Stimulated activated CD4-positive, alpha-beta T cell treated with anti-CD3 and anti-CD28 coated beads, Interleukin-4, amount 100 ng/mL, for 48 hours (primary cell): ENCODE measurements around the gene RFX3.

ENCODE experiments used
- DNase-seq, 2 donors: peaks; one replicate each; pipeline ENCODE4 v3.0.0-alpha.2; 2020; ENCODE audit warnings: low read depth in 2 of 2

RFX3 gene

GRCh38 chr9:3285365-3286161 lies 240.2 kb downstream of the RFX3 start:
- DNase-seq: no peak

- no peak for DNase-seq
These were observed 243.4 kb downstream of the RFX3 start for GRCh38 chr9:3282365-3282764.

DNA sequence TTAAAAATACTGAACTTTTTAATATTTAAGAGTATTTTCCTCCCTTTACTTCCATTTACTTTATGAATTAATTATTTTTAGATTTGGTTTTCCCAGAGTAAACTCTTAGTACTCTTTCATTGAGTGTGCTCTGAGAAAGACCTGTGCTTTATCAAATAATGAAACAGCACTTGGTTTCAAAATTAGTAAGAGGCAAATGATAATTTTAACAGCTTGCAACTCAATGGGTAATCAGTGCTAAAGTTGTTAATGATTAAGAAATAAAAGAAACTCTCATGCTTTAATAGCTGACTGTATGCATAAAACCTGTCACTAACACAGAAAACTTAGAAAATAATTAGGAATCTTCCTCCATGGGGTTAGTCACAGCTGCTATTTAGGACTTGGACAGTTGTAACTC lies 244.4 kb downstream of the RFX3 start:
- DNase-seq: no peak

GRCh38 chr9:3277200-3277599 lies 248.6 kb downstream of the RFX3 start:
- DNase-seq: no peak

GRCh38 chr9:3271581-3271980 lies 254.2 kb downstream of the RFX3 start:
- DNase-seq: no peak

DNA sequence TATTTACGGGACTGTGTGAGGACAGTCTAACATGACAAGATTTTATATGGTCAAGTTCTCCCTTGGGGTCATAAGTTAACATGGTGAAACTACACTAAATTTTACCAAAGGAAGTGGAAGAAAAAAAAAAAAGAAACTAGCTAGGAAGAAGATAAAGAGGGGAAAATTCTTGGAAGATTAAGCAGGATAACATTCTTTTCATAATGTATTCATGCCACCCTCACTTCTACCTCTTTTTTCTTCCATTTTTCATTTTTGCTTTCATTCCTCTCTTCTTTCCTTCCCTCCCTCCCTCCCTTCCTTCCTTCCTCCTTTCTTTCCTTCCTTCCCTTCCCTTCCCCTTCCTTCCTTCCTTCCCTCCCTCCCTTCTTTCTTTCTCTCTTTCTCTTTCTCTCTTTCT lies 254.6 kb downstream of the RFX3 start:
- no peak for DNase-seq

- no peak for DNase-seq
These were observed 257.6 kb downstream of the RFX3 start for GRCh38 chr9:3268223-3268622.

- DNase-seq: no peak
These were observed 262.1 kb downstream of the RFX3 start for GRCh38 chr9:3263698-3264097.

- no peak for DNase-seq
These were observed 262.8 kb downstream of the RFX3 start for GRCh38 chr9:3262826-3263529.

DNA sequence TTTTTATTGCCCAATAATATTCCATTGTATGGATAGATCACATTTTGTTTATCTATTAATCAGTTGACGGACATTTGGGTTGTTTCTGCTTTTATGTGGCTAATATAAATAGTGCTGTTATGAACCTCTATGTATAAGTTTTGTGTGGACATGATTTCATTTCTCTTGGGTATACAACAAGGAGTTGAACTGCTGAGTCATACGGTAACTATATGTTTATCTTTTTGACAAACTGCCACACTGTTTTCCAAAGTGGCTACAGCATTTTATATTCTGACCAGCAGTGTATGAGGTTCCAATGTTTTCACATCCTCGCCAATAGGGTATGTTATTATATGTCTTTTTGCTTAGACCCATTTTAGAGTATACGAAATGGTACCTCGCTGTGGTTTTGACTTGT lies 264.3 kb downstream of the RFX3 start:
- no peak for DNase-seq

GRCh38 chr9:3256571-3257330 lies 269.1 kb downstream of the RFX3 start:
- DNase-seq: no peak

DNA sequence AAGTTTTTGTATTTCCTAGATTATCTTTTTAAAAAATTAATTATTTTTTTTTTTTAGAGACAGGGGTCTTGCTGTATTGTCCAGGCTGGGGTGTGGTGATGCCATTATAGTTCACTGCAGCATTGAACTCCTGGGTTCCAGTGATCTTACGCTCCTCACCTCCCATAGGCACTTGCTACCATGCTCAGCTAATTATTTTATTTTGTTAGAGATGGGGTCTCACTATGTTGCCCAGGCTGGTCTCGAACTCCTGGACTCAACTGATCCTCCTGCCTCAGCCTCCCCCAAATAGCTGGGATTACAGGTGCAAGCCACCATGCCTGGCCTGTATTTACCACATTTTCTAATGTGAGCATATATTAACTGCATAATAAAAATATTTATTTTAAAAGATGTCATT lies 274.5 kb downstream of the RFX3 start:
- DNase-seq: no peak

DNA sequence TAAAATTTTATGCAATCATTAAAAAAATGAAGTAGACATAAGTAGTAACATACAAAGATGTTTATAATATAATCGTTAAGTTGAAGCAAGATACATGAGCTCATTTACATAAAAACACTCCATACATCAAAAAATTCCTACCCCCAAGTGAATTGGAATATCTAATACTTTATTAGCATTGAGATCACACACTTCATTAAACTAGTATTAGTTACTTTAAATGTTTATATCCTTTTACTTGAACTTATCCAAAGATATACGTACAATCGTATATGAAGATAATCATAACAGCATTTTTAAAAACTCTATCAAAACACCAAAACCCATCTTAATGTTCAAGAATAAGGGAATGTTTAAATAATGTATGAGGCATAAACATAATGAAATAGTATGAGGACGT lies 275.1 kb downstream of the RFX3 start:
- no peak for DNase-seq

- no peak for DNase-seq
These were observed 278.6 kb downstream of the RFX3 start for GRCh38 chr9:3247211-3247610.

DNA sequence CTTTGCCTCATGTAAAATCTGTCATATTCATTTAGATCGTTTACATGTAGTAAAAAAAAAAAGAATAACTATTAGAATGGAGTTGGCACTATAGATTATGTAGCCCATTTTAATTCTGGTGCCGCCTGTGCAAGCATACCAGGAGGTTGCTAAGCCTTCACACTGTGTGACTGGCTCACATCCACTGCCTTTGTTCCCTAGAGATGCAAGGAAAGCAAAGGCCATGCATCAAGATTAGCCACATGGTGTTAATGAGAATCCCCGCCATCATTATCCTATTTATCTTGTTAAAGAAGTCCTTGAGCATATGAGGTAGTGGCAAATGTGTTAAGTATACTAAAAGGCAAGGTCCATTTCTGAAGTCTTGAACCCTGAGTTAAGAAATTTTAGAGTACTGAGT lies 279.6 kb downstream of the RFX3 start:
- DNase-seq: no peak

DNA sequence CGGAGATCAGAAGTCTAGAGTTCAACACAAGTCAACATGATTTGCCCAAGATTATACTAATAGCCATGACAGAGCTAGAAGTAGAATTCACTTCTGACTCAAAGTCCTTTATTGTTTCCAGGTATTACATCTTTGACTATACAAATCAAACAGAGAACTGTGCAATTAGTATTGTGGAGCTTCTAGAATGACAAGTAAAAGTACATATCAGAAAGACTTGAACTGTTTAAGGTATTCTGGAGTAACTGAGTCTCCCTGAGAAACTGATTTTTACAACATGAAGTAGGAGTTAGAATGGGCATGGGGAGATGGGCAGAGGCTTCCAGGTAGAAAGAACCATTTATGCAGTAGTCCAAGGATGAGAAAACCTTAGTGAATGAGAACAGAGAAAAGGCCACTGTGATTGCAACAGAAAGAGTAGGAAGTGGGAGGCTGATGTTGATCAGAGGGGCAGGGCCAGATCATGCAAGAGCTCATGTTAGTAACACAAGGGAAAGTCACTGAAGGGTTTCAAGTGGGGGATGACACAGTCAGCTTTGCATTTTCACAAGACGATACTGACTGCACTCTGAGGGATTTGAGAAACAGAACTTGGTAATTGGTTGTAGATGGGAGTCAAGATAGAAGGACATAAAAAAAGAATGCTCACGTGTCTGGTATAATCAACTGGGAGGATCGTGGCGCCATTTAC lies 280.7 kb downstream of the RFX3 start:
- DNase-seq: no peak

DNA sequence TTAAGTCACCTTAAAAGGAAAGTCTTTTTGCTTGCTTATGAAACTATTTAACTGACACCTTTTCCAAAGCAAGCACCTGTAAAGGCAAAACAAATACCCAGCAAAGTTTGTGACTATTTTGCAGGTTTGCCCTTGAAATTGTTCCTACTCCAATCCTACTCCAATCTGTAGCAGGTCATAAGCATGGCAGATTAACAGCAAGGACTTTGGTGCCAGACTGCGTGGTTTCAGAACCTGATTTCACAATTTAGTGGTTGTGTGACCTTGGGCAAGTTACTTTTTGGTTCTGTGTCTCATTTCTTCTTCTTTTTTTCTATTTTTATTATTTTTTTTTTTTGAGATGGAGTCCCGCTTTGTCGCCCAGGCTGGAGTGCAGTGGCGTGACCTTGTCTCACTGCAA lies 282.1 kb downstream of the RFX3 start:
- no peak for DNase-seq

DNA sequence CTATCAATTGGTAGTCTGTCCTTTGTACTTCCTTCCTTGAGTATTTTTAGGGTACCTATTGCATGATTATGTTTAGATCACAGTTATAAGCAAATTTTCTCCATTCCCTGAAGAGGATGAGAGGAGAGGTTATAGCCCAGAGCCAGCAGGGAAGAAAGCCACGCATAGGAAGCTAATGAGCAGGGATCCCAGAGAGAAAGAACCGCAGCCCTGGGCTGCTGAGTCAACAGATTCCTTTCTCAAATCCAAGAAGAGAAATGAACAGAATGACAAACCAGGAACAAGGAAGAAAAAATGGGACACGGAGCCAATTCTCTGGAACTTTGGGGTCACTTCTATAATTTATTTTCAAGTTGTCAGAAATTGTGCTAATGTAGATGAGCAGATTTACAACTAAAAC lies 284.5 kb downstream of the RFX3 start:
- DNase-seq: no peak

DNA sequence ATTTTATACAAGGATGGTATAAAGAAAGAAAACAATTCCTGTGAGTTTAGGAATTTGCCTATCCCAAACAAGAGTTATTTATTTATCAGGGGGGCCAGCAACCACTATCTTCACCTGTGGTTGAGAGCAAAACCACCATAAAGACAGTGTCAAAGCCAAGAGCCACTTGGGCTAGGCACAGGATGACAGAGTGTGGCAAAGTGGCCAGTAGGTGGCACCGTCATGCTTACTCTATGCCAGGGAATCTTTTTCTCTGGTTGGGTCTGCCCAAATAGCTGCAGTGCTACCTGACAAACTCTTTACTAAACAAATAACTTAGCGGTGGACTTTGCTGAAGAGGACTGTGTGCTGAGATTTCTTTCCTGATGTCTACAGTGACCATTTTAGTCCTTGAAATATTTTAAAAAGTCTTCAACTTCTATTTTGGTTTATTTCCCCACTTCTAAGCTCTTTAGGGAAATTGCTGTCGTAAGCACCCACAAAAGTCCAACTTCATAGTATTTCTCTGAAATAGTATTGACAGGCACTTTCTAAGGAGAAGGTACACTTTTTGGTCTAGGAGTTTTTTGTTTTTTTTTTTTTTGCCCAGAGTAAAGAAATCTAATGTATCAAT lies 285.0 kb downstream of the RFX3 start:
- DNase-seq: peak; percentile 55 to 61

DNA sequence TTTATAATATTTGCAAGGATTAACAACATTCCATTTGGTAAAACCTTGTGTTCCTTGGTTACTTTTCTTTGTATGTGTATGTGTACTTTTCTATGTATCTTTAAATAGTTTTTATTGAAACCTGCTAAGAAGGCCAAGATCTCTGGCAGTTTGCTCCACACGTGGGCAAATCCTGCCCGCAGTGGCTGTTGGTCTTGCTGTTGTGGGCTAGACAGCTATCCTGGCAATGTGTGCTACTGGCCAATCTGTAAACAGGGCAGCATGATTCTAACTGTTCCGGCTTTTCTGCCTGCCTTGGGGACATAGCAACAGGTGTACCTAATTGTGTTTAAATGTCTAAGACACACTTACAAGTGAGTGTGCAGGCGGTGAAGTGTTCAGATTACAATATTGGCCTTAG lies 286.6 kb downstream of the RFX3 start:
- no peak for DNase-seq

DNA sequence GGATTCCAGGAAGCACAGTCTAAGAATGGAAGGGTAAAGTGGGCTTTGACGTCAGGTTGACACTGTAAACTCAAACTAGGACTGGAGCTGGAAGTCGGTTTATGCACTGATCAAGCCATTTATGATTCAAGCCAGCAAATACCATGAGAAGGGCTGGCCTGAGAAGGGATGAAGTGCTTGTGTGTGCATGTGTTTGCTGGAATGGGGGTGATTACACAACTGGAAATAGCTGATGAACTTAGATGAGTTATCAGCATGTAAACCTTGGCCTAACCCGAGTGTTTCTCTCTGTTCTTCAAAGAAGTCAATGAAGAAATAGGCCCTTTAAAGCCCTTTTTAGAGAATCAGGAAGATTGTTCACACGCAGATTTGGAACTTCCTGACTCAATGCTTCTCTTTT lies 287.6 kb downstream of the RFX3 start:
- no peak for DNase-seq

DNA sequence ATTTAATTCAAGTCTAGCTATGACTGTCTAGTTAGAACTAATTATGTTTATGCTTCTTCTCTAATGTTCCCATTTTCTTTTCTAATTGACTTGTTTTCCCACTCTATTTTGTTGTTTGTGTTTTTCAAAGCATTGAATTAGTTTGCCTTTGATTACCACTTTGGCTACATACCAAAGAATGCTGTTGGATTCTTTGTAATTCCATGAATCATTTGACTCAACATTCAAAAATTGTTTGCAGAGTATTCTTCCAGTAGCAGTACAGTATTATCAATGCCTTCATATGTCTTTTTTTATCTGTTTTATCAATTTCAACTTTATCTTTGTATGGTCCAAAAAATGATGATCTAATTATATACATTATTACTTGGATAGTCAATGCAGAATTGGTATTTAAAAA lies 288.7 kb downstream of the RFX3 start:
- no peak for DNase-seq
